Loucy (cell line): ENCODE measurements around the gene UBXN1.
A peak's percentile ranks its signal among the peaks of the same experiment; 100 is the strongest.

ENCODE experiments used
- H2AFZ ChIP-seq: fragments of 200-600 bp; sonication (generic); 2 replicates; pipeline ENCODE4 v1.6.0; 2016; ENCODE audit warnings: antibody characterized with exemption, mild to moderate bottlenecking, low read length, moderate library complexity
- H3F3A ChIP-seq: fragments of 200-600 bp; 2 replicates; pipeline ENCODE4 v1.6.0; 2016; ENCODE audit warnings: antibody characterized with exemption, low read depth, mild to moderate bottlenecking
- H3K27me3 ChIP-seq: fragments of 200-600 bp; sonication (generic); 2 replicates; pipeline ENCODE4 v1.6.1; 2014; ENCODE audit warnings: low read length, mild to moderate bottlenecking; ENCODE audit not compliant: insufficient read depth, poor library complexity, severe bottlenecking
- H3K36me3 ChIP-seq: fragments of 200-600 bp; sonication (generic); 2 replicates; pipeline ENCODE4 v1.6.1; 2016; ENCODE audit warnings: low read length; ENCODE audit not compliant: insufficient read depth
- H3K4me1 ChIP-seq: fragments of 200-600 bp; sonication (generic); 2 replicates; pipeline ENCODE4 v1.5.1; 2014; ENCODE audit warnings: low read length, mild to moderate bottlenecking; ENCODE audit not compliant: insufficient read depth, poor library complexity, severe bottlenecking
- H3K4me2 ChIP-seq: fragments of 200-600 bp; sonication (generic); 2 replicates; pipeline ENCODE4 v1.6.0; 2014; ENCODE audit warnings: antibody characterized with exemption, low read length, low read depth, mild to moderate bottlenecking; ENCODE audit not compliant: poor library complexity, severe bottlenecking
- H3K4me3 ChIP-seq: fragments of 200-600 bp; sonication (generic); 2 replicates; pipeline ENCODE4 v1.5.1; 2014; ENCODE audit warnings: low read length, mild to moderate bottlenecking, mixed read lengths; ENCODE audit not compliant: poor library complexity, severe bottlenecking
- H3K79me2 ChIP-seq: fragments of 200-600 bp; sonication (generic); 2 replicates; pipeline ENCODE4 v1.6.1; 2014; ENCODE audit warnings: low read length; ENCODE audit not compliant: insufficient read depth
- H3K9ac ChIP-seq: fragments of 200-600 bp; sonication (generic); 2 replicates; pipeline ENCODE4 v1.6.0; 2014; ENCODE audit warnings: mild to moderate bottlenecking, low read depth, low read length, moderate library complexity; ENCODE audit not compliant: poor library complexity, severe bottlenecking
- H3K9me2 ChIP-seq: fragments of 200-600 bp; sonication (generic); replicated peaks from 2 replicates; pipeline ENCODE4 v1.6.1; 2016; ENCODE audit warnings: low read depth, low read length, mixed read lengths
- H3K9me3 ChIP-seq: fragments of 200-600 bp; sonication (generic); 2 replicates; pipeline ENCODE4 v1.6.1; 2014; ENCODE audit warnings: mild to moderate bottlenecking, antibody characterized with exemption, low read length, low read depth; ENCODE audit not compliant: insufficient read depth
- H4K20me1 ChIP-seq: fragments of 200-600 bp; sonication (generic); 2 replicates; pipeline ENCODE4 v1.6.0; 2014; ENCODE audit warnings: antibody characterized with exemption, low read length, mild to moderate bottlenecking; ENCODE audit not compliant: insufficient read depth, poor library complexity, severe bottlenecking
- EZH2phosphoT487 ChIP-seq: fragments of 200-600 bp; IDR thresholded peaks from 2 replicates; pipeline ENCODE4 v1.6.1; 2018; ENCODE audit warnings: antibody characterized with exemption, mild to moderate bottlenecking, moderate library complexity, borderline replicate concordance
- TF ChIP-seq, protein P1 (sequence below): fragments of 200-600 bp; sonication (generic); conservative IDR thresholded peaks from 2 replicates; pipeline ENCODE4 v1.5.1; 2014; ENCODE audit warnings: mild to moderate bottlenecking, antibody characterized with exemption, low read length

The UBXN1 gene

DNA sequence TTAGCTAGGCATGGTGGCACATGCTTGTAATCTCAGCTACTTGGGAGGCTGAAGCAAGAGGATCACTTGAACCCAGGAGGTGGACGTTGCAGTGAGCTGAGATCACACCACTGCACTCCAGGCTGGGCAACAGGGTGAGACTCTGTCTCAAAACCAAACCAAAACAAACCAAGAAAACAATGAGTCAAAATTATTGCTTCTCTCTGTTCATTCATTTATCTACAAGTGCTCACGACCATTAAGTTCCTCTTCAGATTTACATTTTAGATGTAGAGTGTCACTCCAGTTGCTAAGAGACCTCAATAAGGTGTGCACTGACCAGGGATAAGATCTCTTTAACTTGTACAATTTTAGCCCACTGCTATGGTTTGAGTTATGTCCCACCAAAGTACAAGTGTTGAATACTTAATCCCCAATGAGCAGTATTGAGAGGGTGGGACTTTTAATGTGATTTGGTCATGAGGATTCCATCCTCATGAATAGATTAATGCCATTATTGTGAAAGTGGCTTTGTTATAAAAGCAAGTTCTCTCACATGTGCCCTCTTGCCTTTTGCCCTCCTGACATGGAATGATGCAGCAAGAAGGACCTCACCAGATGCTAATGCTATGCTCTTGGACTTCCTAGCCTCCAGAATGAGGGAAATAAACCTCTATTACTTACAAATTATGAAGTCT lies 40.6 kb upstream of the UBXN1 start:
- Histone ChIP-seq H3K9ac (no peak overlapping the region), H3K9me2 (no peaks in the 10 kb centered on the region), H3K4me2 (peak overlapping the region; percentile 3), H3K27me3 (no peaks in the 10 kb centered on the region), H3K4me1 (peaks cover 31% of the 10 kb centered on the region), H4K20me1 (peaks cover 87% of the 10 kb centered on the region), H3K36me3 (peaks cover 99% of the 10 kb centered on the region), H3K79me2 (peaks cover 97% of the 10 kb centered on the region), H3K9me3 (no peaks in the 10 kb centered on the region), H3K4me3 (no peak overlapping the region), H2AFZ (no peak overlapping the region), H3F3A (no peaks in the 10 kb centered on the region)
- TF ChIP-seq, protein P1, sequence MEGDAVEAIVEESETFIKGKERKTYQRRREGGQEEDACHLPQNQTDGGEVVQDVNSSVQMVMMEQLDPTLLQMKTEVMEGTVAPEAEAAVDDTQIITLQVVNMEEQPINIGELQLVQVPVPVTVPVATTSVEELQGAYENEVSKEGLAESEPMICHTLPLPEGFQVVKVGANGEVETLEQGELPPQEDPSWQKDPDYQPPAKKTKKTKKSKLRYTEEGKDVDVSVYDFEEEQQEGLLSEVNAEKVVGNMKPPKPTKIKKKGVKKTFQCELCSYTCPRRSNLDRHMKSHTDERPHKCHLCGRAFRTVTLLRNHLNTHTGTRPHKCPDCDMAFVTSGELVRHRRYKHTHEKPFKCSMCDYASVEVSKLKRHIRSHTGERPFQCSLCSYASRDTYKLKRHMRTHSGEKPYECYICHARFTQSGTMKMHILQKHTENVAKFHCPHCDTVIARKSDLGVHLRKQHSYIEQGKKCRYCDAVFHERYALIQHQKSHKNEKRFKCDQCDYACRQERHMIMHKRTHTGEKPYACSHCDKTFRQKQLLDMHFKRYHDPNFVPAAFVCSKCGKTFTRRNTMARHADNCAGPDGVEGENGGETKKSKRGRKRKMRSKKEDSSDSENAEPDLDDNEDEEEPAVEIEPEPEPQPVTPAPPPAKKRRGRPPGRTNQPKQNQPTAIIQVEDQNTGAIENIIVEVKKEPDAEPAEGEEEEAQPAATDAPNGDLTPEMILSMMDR, result no peak
- no peak for TF ChIP-seq EZH2phosphoT487

DNA sequence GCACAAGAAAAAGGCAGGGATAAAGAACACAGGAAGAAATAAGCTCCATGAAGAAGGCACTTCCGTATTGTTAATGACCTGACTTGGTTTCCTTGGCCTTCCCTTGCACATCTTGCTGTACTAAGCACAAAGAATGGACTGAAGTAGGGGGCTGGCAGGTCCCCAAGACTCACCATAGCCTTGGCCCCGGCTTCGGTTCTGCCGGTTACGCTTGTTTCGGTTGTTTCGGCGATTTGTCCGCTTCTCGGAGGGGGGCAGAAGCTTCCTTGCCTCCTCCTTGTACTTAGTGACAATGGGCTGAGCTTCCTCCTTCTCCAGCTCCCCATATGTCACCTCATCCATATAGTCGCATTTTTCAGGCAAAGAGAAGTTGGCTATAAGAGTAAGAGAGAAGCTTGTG lies 37.9 kb upstream of the UBXN1 start:
- Histone ChIP-seq H3K4me2 (peak overlapping the region; percentile 6), H3K27me3 (no peaks in the 10 kb centered on the region), H3K9me2 (no peaks in the 10 kb centered on the region), H3K4me3 (no peak overlapping the region), H4K20me1 (peaks cover 79% of the 10 kb centered on the region), H2AFZ (no peak overlapping the region), H3F3A (peaks cover 7% of the 10 kb centered on the region; the same call in 1 of the 2 replicates), H3K36me3 (peaks cover 97% of the 10 kb centered on the region), H3K4me1 (peaks cover 13% of the 10 kb centered on the region), H3K9ac (no peak overlapping the region), H3K79me2 (peaks cover 83% of the 10 kb centered on the region), H3K9me3 (no peaks in the 10 kb centered on the region)
- TF ChIP-seq, protein P1, result no peak
- TF ChIP-seq EZH2phosphoT487, result no peak

DNA sequence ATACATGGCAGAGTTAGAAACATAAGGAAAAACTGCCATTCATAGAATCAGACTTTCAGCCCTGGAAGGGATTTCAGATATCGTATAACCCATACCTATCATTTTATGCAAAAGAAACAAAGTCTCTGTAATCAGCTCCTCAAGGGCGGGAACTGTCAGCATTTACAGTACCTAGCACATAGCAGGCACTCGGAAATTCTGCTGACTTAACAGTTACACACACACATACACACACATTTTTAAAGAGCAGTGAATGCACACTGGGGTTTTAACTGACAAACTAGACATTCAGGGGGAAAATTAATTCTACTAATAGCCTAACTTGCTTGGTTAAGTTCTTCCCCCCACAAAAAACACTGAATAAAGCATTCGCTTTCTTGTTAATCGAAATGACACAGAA lies 37.3 kb upstream of the UBXN1 start:
- Histone ChIP-seq H3K4me1 (peaks cover 10% of the 10 kb centered on the region), H3K4me2 (peak overlapping the region; percentile 6), H3K9me3 (no peaks in the 10 kb centered on the region), H3K4me3 (no peak overlapping the region), H3K9ac (peak overlapping the region; percentile 10), H3K36me3 (peaks cover 96% of the 10 kb centered on the region), H3K27me3 (no peaks in the 10 kb centered on the region), H3F3A (peaks cover 7% of the 10 kb centered on the region; the same call in 1 of the 2 replicates), H3K9me2 (no peaks in the 10 kb centered on the region), H4K20me1 (peaks cover 77% of the 10 kb centered on the region), H3K79me2 (peaks cover 77% of the 10 kb centered on the region), H2AFZ (no peak overlapping the region)
- TF ChIP-seq, protein P1, result no peak
- TF ChIP-seq EZH2phosphoT487, result no peak
